SH-SY5Y (cell line): ENCODE data around the gene UPK1B.

Experiments used
- GATA2 ChIP-seq: IDR thresholded peaks from 2 replicates; pipeline ENCODE4 v1.6.1; 2011; ENCODE audit warnings: mild to moderate bottlenecking, low read depth, low read length
- GATA3 ChIP-seq: IDR thresholded peaks from 2 replicates; pipeline ENCODE4 v1.6.1; 2011; ENCODE audit warnings: low read depth, mild to moderate bottlenecking, low read length, moderate library complexity

Gene UPK1B

GRCh38 chr3:119205685-119206084 lies 32.3 kb downstream of the UPK1B start:
- TF ChIP-seq GATA3 = no peak
- no peak for TF ChIP-seq GATA2

- no peak for TF ChIP-seq GATA3
- no peak for TF ChIP-seq GATA2
Observed at GRCh38 chr3:119206611-119207511, 33.5 kb downstream of the UPK1B start.

- no peak for TF ChIP-seq GATA2
- no peak for TF ChIP-seq GATA3
Observed at GRCh38 chr3:119207512-119207875, 34.1 kb downstream of the UPK1B start.

- TF ChIP-seq GATA2 (no peak), GATA3 (no peak)
Observed at GRCh38 chr3:119211193-119211592, 37.8 kb downstream of the UPK1B start.

- TF ChIP-seq GATA2 (no peak), GATA3 (no peak)
Observed at GRCh38 chr3:119211803-119212202, 38.4 kb downstream of the UPK1B start.

GRCh38 chr3:119219069-119219468 lies 45.7 kb downstream of the UPK1B start:
- TF ChIP-seq GATA3 (no peak), GATA2 (no peak)

- TF ChIP-seq GATA2 (no peak), GATA3 (no peak)
Observed at GRCh38 chr3:119220198-119220597, 46.8 kb downstream of the UPK1B start.

- TF ChIP-seq GATA2 (no peak), GATA3 (no peak)
Observed at GRCh38 chr3:119220970-119221667, 47.7 kb downstream of the UPK1B start.

- no peak for TF ChIP-seq GATA2
- TF ChIP-seq GATA3 = no peak
Observed at GRCh38 chr3:119221779-119222320, 48.5 kb downstream of the UPK1B start.

- TF ChIP-seq GATA3 = no peak
- TF ChIP-seq GATA2 = no peak
Observed at GRCh38 chr3:119222391-119222790, 49.0 kb downstream of the UPK1B start.

GRCh38 chr3:119223511-119223910 lies 50.1 kb downstream of the UPK1B start:
- TF ChIP-seq GATA2 = no peak
- TF ChIP-seq GATA3 = no peak

- no peak for TF ChIP-seq GATA2
- TF ChIP-seq GATA3 = no peak
Observed at GRCh38 chr3:119225121-119225520, 51.7 kb downstream of the UPK1B start.

- TF ChIP-seq GATA3 (no peak), GATA2 (no peak)
Observed at GRCh38 chr3:119227070-119227850, 53.9 kb downstream of the UPK1B start.
